Activated T-cell treated with anti-CD3 and anti-CD28 coated beads for 1 hour (primary cell): ENCODE data around the gene KRT82.
"Not testable (repeated sequence)": the region's sequence is repeated elsewhere in the genome, so short reads cannot be mapped to it uniquely, and the experiment has no call there.

Experiments used
- DNase-seq: peaks from one replicate; pipeline ENCODE4 v3.0.0-alpha.2; 2020; ENCODE audit warnings: low read depth

KRT82 gene

GRCh38 chr12:52410589-52411248 lies 4.6 kb upstream of the KRT82 start:
- not testable (repeated sequence) for DNase-seq

- DNase-seq, result no peak
Observed at GRCh38 chr12:52407918-52408317, 1.8 kb upstream of the KRT82 start.

- DNase-seq, result no peak
Observed at GRCh38 chr12:52404951-52405350, 1.2 kb downstream of the KRT82 start.

GRCh38 chr12:52403561-52403960 lies 2.6 kb downstream of the KRT82 start:
- no peak for DNase-seq

GRCh38 chr12:52402873-52403540 lies 3.1 kb downstream of the KRT82 start:
- no peak for DNase-seq

- no peak for DNase-seq
Observed at GRCh38 chr12:52402377-52402776, 3.8 kb downstream of the KRT82 start.

- no peak for DNase-seq
Observed at GRCh38 chr12:52401926-52402325, 4.2 kb downstream of the KRT82 start.

- DNase-seq, result no peak
Observed at GRCh38 chr12:52401526-52401925, 4.6 kb downstream of the KRT82 start.

GRCh38 chr12:52400906-52401305 lies 5.2 kb downstream of the KRT82 start:
- DNase-seq, result no peak

- no peak for DNase-seq
Observed at GRCh38 chr12:52399756-52400155, 6.4 kb downstream of the KRT82 start.

GRCh38 chr12:52398176-52398575 lies 8.0 kb downstream of the KRT82 start:
- DNase-seq, result no peak

GRCh38 chr12:52396656-52397055 lies 9.5 kb downstream of the KRT82 start:
- no peak for DNase-seq

- DNase-seq, result no peak
Observed at GRCh38 chr12:52395761-52396434, 10.2 kb downstream of the KRT82 start.

- DNase-seq, result no peak
Observed at GRCh38 chr12:52394836-52395405, 11.2 kb downstream of the KRT82 start.

GRCh38 chr12:52392465-52393007 lies 13.6 kb downstream of the KRT82 start:
- DNase-seq, result no peak

- no peak for DNase-seq
Observed at GRCh38 chr12:52391618-52392002, 14.5 kb downstream of the KRT82 start.

GRCh38 chr12:52390739-52391617 lies 15.2 kb downstream of the KRT82 start:
- no peak for DNase-seq

- DNase-seq, result no peak
Observed at GRCh38 chr12:52389313-52390207, 16.6 kb downstream of the KRT82 start.

- no peak for DNase-seq
Observed at GRCh38 chr12:52387859-52388258, 18.3 kb downstream of the KRT82 start.

GRCh38 chr12:52385226-52385702 lies 20.9 kb downstream of the KRT82 start, which contains the start of gene KRT84:
Gene KRT84, minus strand, starts transcription at chr12:52385652. Its CDS starts 67 bp downstream, at chr12:52385585.
- no peak for DNase-seq
